DOHH2 (cell line): Measurements from ENCODE around the gene MALAT1.

Experiments used
- H3F3A ChIP-seq: fragments of 200-600 bp; sonication (generic), shearing (Covaris generic); 2 replicates; pipeline ENCODE4 v1.6.0; 2016; ENCODE audit warnings: antibody characterized with exemption, mild to moderate bottlenecking; ENCODE audit not compliant: control insufficient read depth, insufficient read depth
- H3K27ac ChIP-seq: fragments of 200-600 bp; sonication (generic); 2 replicates; pipeline ENCODE4 v1.5.1; 2014; ENCODE audit warnings: low read depth, mild to moderate bottlenecking, low read length, moderate library complexity
- H3K27me3 ChIP-seq: fragments of 200-600 bp; sonication (generic); 2 replicates; pipeline ENCODE4 v1.6.1; 2014; ENCODE audit warnings: mild to moderate bottlenecking, low read length, mixed read lengths; ENCODE audit not compliant: control insufficient read depth
- H3K36me3 ChIP-seq: fragments of 200-600 bp; sonication (generic); 2 replicates; pipeline ENCODE4 v1.6.1; 2014; ENCODE audit warnings: mild to moderate bottlenecking, low read length, moderate library complexity, mixed read lengths; ENCODE audit not compliant: control insufficient read depth
- H3K4me1 ChIP-seq: fragments of 200-600 bp; sonication (generic); 2 replicates; pipeline ENCODE4 v1.6.1; 2014; ENCODE audit warnings: mild to moderate bottlenecking, low read length, mixed read lengths; ENCODE audit not compliant: control insufficient read depth
- H3K4me2 ChIP-seq: fragments of 200-600 bp; sonication (generic); 2 replicates; pipeline ENCODE4 v1.6.0; 2014; ENCODE audit warnings: mild to moderate bottlenecking, low read length, moderate library complexity
- H3K4me3 ChIP-seq: fragments of 200-600 bp; sonication (generic); 2 replicates; pipeline ENCODE4 v1.5.1; 2014; ENCODE audit warnings: mild to moderate bottlenecking, low read length, mixed read lengths
- H3K79me2 ChIP-seq: fragments of 200-600 bp; sonication (generic); 2 replicates; pipeline ENCODE4 v1.6.1; 2014; ENCODE audit warnings: mild to moderate bottlenecking, low read length, mixed read lengths; ENCODE audit not compliant: control insufficient read depth
- H3K9me2 ChIP-seq: fragments of 200-600 bp; sonication (generic); replicated peaks from 2 replicates; pipeline ENCODE4 v1.6.1; 2014; ENCODE audit warnings: mild to moderate bottlenecking, low read length, mixed read lengths; ENCODE audit not compliant: control insufficient read depth
- H3K9me3 ChIP-seq: fragments of 200-600 bp; sonication (generic); 2 replicates; pipeline ENCODE4 v1.6.1; 2014; ENCODE audit warnings: antibody characterized with exemption, low read length, mixed read lengths; ENCODE audit not compliant: control insufficient read depth, insufficient read depth
- H4K20me1 ChIP-seq: fragments of 200-600 bp; sonication (generic); 2 replicates; pipeline ENCODE4 v1.6.0; 2014; ENCODE audit warnings: low read depth, mild to moderate bottlenecking, antibody characterized with exemption, low read length, moderate library complexity; ENCODE audit not compliant: control insufficient read depth, insufficient read depth
- EZH2phosphoT487 ChIP-seq: fragments of 200-600 bp; sonication (generic); IDR thresholded peaks from 2 replicates; pipeline ENCODE4 v1.6.1; 2017; ENCODE audit warnings: borderline replicate concordance, mild to moderate bottlenecking, antibody characterized with exemption, low read length, moderate library complexity, mixed read lengths
- TF ChIP-seq, protein P1 (sequence below): fragments of 200-600 bp; sonication (generic); IDR thresholded peaks from one replicate; pipeline ENCODE4 v1.5.1; 2014; ENCODE audit warnings: antibody characterized with exemption, mild to moderate bottlenecking, low read depth, low read length; ENCODE audit not compliant: poor library complexity, severe bottlenecking

Gene MALAT1

DNA sequence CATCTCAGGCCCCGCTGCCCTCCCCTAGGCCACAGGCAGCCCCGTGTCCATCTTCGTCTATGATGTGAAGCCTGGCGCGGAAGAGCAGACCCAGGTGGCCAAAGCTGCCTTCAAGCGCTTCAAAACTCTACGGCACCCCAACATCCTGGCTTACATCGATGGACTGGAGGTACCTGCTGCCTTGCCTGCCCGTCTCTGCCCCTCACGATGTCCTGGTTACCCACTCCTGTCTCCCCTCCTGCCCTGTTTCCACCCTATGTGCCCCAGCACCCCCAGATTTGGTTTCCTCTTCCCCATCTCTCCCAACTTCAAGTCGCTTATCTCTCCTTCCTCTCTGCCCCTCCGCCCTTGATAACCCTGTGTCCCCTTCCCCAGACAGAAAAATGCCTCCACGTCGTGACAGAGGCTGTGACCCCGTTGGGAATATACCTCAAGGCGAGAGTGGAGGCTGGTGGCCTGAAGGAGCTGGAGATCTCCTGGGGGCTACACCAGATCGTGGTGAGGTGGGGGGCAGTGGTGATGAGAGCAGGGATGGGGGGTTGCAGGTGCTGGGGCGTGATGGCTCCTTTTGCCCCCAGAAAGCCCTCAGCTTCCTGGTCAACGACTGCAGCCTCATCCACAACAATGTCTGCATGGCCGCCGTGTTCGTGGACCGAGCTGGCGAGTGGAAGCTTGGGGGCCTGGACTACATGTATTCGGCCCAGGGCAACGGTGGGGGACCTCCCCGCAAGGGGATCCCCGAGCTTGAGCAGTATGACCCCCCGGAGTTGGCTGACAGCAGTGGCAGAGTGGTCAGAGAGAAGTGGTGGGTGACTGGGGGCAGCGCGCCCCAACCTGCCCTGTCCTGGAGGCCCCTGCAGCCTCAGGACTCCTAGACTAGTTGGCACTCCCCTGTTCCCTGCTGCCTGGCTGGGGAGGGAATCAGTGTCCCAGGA, 27.0 kb downstream of the MALAT1 start:
- Histone ChIP-seq H3K4me3 (peak overlapping the region; percentile 94), H3K9me2 (no peaks in the 10 kb centered on the region), H3K4me1 (peaks cover 31% of the 10 kb centered on the region), H3K27ac (0 out of 2 replicates have a peak overlapping the region, but pooled peaks have one; percentile 14), H4K20me1 (peaks cover 9% of the 10 kb centered on the region; the same call in 1 of the 2 replicates), H3K36me3 (peaks cover 37% of the 10 kb centered on the region), H3K4me2 (peak overlapping the region; percentile 94), H3K9me3 (no peaks in the 10 kb centered on the region), H3K79me2 (peaks cover 21% of the 10 kb centered on the region), H3F3A (0 out of 2 replicates have a peak, but pooled peaks cover 3% of the 10 kb centered on the region), H3K27me3 (no peaks in the 10 kb centered on the region)
- TF ChIP-seq, protein P1, sequence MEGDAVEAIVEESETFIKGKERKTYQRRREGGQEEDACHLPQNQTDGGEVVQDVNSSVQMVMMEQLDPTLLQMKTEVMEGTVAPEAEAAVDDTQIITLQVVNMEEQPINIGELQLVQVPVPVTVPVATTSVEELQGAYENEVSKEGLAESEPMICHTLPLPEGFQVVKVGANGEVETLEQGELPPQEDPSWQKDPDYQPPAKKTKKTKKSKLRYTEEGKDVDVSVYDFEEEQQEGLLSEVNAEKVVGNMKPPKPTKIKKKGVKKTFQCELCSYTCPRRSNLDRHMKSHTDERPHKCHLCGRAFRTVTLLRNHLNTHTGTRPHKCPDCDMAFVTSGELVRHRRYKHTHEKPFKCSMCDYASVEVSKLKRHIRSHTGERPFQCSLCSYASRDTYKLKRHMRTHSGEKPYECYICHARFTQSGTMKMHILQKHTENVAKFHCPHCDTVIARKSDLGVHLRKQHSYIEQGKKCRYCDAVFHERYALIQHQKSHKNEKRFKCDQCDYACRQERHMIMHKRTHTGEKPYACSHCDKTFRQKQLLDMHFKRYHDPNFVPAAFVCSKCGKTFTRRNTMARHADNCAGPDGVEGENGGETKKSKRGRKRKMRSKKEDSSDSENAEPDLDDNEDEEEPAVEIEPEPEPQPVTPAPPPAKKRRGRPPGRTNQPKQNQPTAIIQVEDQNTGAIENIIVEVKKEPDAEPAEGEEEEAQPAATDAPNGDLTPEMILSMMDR: no peak
- TF ChIP-seq EZH2phosphoT487: no peak

DNA sequence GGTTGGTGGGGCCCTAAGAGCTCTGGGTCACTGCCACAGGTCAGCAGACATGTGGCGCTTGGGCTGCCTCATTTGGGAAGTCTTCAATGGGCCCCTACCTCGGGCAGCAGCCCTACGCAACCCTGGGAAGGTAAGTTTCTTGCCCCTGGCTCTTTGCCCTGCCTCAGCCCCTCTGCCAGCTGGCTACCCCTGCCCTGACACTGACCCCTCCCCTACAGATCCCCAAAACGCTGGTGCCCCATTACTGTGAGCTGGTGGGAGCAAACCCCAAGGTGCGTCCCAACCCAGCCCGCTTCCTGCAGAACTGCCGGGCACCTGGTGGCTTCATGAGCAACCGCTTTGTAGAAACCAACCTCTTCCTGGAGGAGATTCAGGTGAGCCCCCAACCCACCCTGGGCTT, 27.9 kb downstream of the MALAT1 start:
- H3K27ac ChIP-seq: no peak overlapping the region
- H3K9me3 ChIP-seq: no peaks in the 10 kb centered on the region
- H3K4me2 ChIP-seq: no peak overlapping the region; the same call in 1 of the 2 replicates

DNA sequence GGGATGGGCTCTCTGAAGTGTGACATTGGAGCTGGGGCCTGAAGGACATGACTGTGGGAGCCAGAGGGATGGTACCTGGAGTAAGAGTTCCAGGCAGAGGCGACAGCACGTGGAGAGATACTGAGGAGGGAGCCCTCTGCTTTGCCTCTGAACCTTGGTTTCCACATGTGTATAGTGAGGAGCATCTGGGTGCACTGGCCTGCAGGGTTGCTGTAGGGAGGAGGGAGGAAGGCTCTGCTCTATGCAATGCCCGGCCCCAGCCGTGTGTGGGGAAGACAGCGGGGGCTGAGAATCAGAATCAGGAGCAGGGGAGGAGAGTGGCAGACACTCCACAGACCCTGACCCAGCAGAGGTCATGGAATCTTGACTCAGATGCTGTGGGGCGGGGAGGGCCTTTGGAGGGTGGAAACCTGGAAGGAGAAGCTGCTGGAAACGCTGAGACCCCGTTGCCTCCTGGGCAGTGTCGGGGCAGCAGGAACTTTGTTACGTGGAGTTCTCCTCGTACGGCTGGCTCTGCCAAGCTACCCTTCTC, 30.0 kb downstream of the MALAT1 start:
- H3F3A ChIP-seq: no peaks in the 10 kb centered on the region
- H3K4me2 ChIP-seq: no peak overlapping the region
- H3K9me2 ChIP-seq: no peaks in the 10 kb centered on the region
- H3K27ac ChIP-seq: no peak overlapping the region
- no peak for TF ChIP-seq EZH2phosphoT487
- TF ChIP-seq, protein P1: no peak
- H3K9me3 ChIP-seq: no peaks in the 10 kb centered on the region
- peaks cover 9% of the 10 kb centered on the region; the same call in 1 of the 2 replicates for H4K20me1 ChIP-seq
- peaks cover 56% of the 10 kb centered on the region for H3K36me3 ChIP-seq
- no peak overlapping the region for H3K4me3 ChIP-seq
- peaks cover 17% of the 10 kb centered on the region for H3K4me1 ChIP-seq
- no peaks in the 10 kb centered on the region for H3K27me3 ChIP-seq
- peaks cover 21% of the 10 kb centered on the region for H3K79me2 ChIP-seq

More for the DNA sequence above, 27.9 kb downstream of the MALAT1 start:
- no peak overlapping the region for H3K4me3 ChIP-seq
- H3K36me3 ChIP-seq: peaks cover 46% of the 10 kb centered on the region
- peaks cover 9% of the 10 kb centered on the region; the same call in 1 of the 2 replicates for H4K20me1 ChIP-seq
- peaks cover 21% of the 10 kb centered on the region for H3K79me2 ChIP-seq
- no peak for TF ChIP-seq EZH2phosphoT487
- TF ChIP-seq, protein P1: no peak
- no peaks in the 10 kb centered on the region for H3K27me3 ChIP-seq
- H3K4me1 ChIP-seq: peaks cover 31% of the 10 kb centered on the region
- no peaks in the 10 kb centered on the region for H3K9me2 ChIP-seq
- 0 out of 2 replicates have a peak, but pooled peaks cover 3% of the 10 kb centered on the region for H3F3A ChIP-seq
